SH-SY5Y (cell line): Measurements from ENCODE around the gene FITM1.

Experiments used
- GATA2 ChIP-seq: IDR thresholded peaks from 2 replicates; pipeline ENCODE4 v1.6.1; 2011; ENCODE audit warnings: mild to moderate bottlenecking, low read depth, low read length
- GATA3 ChIP-seq: IDR thresholded peaks from 2 replicates; pipeline ENCODE4 v1.6.1; 2011; ENCODE audit warnings: low read depth, mild to moderate bottlenecking, low read length, moderate library complexity

- TF ChIP-seq GATA3 = no peak
- TF ChIP-seq GATA2 = no peak
These were observed 48.7 kb upstream of the FITM1 start for GRCh38 chr14:24081739-24082211.
